ENCODE measurements around the gene TMEM106A. TPM values are rescaled to one million over a fixed set of nuclear protein-coding genes. Genes with fewer than 3 reads are reported as not detected.

Gene TMEM106A
- total and polyA plus RNA-seq, 9 of the 15 experiments (the other 6 are each of a cell fraction or from before 2014, with no cell fraction given), result 0.03 to 0.29 (median 0.15) TPM

DNA sequence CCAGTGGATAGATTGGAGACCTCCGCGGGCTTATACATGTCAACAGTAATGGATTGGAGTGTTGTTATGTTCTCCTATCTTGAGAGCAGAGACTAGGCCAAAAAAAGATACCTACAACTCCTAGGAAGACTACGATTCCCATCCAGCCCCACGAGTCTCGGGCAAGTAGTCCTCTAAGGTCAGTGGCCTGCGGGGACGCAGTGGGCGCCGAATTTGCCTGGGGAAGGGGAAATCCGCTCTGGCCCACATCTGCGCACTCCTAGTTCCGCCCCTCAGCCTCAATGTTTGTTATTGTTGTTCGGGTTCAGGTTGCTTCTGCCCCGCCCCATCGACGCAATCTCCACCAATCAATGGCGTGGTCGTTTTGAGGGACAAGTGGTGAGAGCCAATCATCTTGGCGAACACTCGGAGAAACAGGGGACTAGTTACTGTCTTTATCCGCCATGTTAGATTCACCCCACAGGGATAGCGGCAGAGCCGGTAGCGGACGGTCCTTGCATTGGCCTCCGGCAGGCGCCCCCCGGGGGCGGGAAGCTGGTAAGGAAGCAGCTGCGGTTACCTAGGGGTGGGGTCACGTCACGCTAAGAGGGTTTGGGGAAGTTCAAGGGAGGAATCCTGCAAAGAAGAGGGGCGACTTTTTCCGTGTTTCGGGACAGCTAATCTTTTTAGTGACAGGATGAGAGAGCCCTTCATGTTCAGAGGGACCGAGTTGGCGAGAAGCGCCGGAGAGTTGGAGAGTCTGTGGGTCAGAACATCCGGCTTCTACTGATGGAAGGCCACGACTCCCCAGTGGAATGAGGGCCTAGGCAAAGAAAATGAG, 40.7 kb upstream of the TMEM106A start, which contains the start of gene NBR1 (continued):
- TF ChIP-seq, protein P1, sequence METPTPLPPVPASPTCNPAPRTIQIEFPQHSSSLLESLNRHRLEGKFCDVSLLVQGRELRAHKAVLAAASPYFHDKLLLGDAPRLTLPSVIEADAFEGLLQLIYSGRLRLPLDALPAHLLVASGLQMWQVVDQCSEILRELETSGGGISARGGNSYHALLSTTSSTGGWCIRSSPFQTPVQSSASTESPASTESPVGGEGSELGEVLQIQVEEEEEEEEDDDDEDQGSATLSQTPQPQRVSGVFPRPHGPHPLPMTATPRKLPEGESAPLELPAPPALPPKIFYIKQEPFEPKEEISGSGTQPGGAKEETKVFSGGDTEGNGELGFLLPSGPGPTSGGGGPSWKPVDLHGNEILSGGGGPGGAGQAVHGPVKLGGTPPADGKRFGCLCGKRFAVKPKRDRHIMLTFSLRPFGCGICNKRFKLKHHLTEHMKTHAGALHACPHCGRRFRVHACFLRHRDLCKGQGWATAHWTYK (CRISPR knock-in tag; IDR thresholded peaks at IDR 0.05), result peak; percentile 38; the same call in 1 of the 2 replicates
- TF ChIP-seq, protein P2, sequence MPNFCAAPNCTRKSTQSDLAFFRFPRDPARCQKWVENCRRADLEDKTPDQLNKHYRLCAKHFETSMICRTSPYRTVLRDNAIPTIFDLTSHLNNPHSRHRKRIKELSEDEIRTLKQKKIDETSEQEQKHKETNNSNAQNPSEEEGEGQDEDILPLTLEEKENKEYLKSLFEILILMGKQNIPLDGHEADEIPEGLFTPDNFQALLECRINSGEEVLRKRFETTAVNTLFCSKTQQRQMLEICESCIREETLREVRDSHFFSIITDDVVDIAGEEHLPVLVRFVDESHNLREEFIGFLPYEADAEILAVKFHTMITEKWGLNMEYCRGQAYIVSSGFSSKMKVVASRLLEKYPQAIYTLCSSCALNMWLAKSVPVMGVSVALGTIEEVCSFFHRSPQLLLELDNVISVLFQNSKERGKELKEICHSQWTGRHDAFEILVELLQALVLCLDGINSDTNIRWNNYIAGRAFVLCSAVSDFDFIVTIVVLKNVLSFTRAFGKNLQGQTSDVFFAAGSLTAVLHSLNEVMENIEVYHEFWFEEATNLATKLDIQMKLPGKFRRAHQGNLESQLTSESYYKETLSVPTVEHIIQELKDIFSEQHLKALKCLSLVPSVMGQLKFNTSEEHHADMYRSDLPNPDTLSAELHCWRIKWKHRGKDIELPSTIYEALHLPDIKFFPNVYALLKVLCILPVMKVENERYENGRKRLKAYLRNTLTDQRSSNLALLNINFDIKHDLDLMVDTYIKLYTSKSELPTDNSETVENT (CRISPR knock-in tag; IDR thresholded peaks at IDR 0.05), result peak; percentile 68; the same call in 1 of the 2 replicates
- TF ChIP-seq, protein P3, sequence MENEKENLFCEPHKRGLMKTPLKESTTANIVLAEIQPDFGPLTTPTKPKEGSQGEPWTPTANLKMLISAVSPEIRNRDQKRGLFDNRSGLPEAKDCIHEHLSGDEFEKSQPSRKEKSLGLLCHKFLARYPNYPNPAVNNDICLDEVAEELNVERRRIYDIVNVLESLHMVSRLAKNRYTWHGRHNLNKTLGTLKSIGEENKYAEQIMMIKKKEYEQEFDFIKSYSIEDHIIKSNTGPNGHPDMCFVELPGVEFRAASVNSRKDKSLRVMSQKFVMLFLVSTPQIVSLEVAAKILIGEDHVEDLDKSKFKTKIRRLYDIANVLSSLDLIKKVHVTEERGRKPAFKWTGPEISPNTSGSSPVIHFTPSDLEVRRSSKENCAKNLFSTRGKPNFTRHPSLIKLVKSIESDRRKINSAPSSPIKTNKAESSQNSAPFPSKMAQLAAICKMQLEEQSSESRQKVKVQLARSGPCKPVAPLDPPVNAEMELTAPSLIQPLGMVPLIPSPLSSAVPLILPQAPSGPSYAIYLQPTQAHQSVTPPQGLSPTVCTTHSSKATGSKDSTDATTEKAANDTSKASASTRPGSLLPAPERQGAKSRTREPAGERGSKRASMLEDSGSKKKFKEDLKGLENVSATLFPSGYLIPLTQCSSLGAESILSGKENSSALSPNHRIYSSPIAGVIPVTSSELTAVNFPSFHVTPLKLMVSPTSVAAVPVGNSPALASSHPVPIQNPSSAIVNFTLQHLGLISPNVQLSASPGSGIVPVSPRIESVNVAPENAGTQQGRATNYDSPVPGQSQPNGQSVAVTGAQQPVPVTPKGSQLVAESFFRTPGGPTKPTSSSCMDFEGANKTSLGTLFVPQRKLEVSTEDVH (IDR thresholded peaks at IDR 0.05; ENCODE audit: low read depth, partially characterized antibody), result peak; percentile 48
- TF ChIP-seq ELK1 (CRISPR knock-in tag; IDR thresholded peaks at IDR 0.05) (no peak), MAZ (CRISPR knock-in tag; conservative IDR thresholded peaks at IDR 0.05 in 1 of 2, IDR thresholded peaks at IDR 0.05 in 1 of 2) (peak; percentile 52 to 78; a peak in 3 of 4 replicates), FOXJ3 (CRISPR knock-in tag; IDR thresholded peaks at IDR 0.05) (no peak), CC2D1A (IDR thresholded peaks at IDR 0.05) (no peak), FOS (IDR thresholded peaks at IDR 0.05; ENCODE audit: extremely low read depth, insufficient read length) (peak; percentile 94), ZC3H4 (CRISPR knock-in tag; IDR thresholded peaks at IDR 0.05; ENCODE audit: borderline replicate concordance) (peak; percentile 86; the same call in 1 of the 2 replicates), ZNF184 (CRISPR knock-in tag; IDR thresholded peaks at IDR 0.05) (no peak), MBD2 (IDR thresholded peaks at IDR 0.05; ENCODE audit: borderline replicate concordance, low read depth) (peak; percentile 96), MYC (IDR thresholded peaks at IDR 0.05; ENCODE audit: low read depth, low read length) (peak; percentile 75), MYC (CRISPR knock-in tag; IDR thresholded peaks at IDR 0.05; ENCODE audit: borderline replicate concordance, low read depth) (no peak), ZBTB1 (CRISPR knock-in tag; IDR thresholded peaks at IDR 0.05; ENCODE audit: borderline replicate concordance, low read depth) (no peak), NFE2L1 (tag; IDR thresholded peaks at IDR 0.05; ENCODE audit: borderline replicate concordance, low read depth) (no peak), RFX5 (IDR thresholded peaks at IDR 0.05; ENCODE audit: low read depth, low read length) (0 out of 2 replicates have a peak, but pooled peaks have one; percentile 19), NEUROD1 (IDR thresholded peaks at IDR 0.05; ENCODE audit: borderline replicate concordance, low read depth, low read length, partially characterized antibody) (peak; percentile 70), ZBTB7A (IDR thresholded peaks at IDR 0.05; ENCODE audit: borderline replicate concordance, control insufficient read depth, low read depth, low read length) (peak; percentile 94), ZNF140 (CRISPR knock-in tag; IDR thresholded peaks at IDR 0.05) (no peak)

Data from K562 (cell line).